ENCODE results near the gene MMS22L. TPM values are rescaled to one million over a fixed set of nuclear protein-coding genes. Genes with fewer than 3 reads are reported as not detected.

Gene MMS22L
- total and polyA plus RNA-seq, 2 of the 13 experiments (the other 11 are each of a cell fraction or from before 2014, with no cell fraction given), result 6.2 to 32.9 TPM

DNA sequence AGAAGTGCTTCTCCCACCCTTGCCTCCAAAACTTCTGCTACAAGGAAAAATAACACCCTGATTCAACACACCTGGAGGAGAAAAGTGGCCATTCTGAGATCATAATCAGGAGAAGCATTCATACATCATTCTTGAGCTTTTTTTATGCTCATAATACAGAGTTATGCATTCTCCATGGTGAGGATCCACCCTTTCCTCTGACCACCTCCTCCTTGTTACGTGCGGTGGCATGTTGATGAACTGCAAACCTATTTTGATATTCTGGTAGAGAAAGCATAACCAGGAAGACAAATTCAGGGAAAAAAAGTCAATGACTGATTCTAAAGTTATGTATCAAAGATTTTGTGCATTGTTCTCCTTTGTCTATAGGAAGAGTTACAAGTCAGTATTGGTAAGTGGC lies 188.6 kb downstream of the MMS22L start:
- H3K4me1 ChIP-seq (ENCODE audit: insufficient read depth, low read length), result no peaks in the 10 kb centered on the region
- in situ Hi-C loops (cut with HindIII; ENCODE audit: extremely low pct_ligation_motif_present, low pct_unique_long_range_greater_than_20kb) (no loop called here), intact Hi-C loops (cut with micrococcal nuclease; ENCODE audit: unreplicated experiment) (no loop called here)
- no peak for DNase-seq (ENCODE audit: low spot score)
- ATAC-seq, result no peak
- 98% methylated on average over 2 of the region's 2 CpGs for WGBS (ENCODE audit: low lambda C conversion rate)
- H2AFZ ChIP-seq (ENCODE audit: low read length), result no peak overlapping the region
- H3K79me2 ChIP-seq (ENCODE audit: insufficient read depth, low read length), result no peaks in the 10 kb centered on the region
- H3K27me3 ChIP-seq (ENCODE audit: control insufficient read depth in 1 of 2, insufficient read depth in 2 of 2, low read length in 2 of 2), result peaks cover 0 to 2% of the 10 kb centered on the region in 2 experiments; a peak in 3 of 5 replicates
- H3K9ac ChIP-seq (ENCODE audit: insufficient read depth, low read depth, low read length), result no peak overlapping the region
- H3K36me3 ChIP-seq (replicated peaks in 1 of 2; ENCODE audit: control insufficient read depth in 1 of 2, insufficient read depth in 2 of 2, low read length in 2 of 2), result no peaks in the 10 kb centered on the region
- no peak for FAIRE-seq
- TF ChIP-seq AHR (CRISPR knock-in tag; IDR thresholded peaks at IDR 0.05) (no peak), ZNF567 (CRISPR knock-in tag; IDR thresholded peaks at IDR 0.05; ENCODE audit: borderline replicate concordance) (no peak), HOXA7 (CRISPR knock-in tag; IDR thresholded peaks at IDR 0.05) (no peak)
- TF ChIP-seq, protein P1, sequence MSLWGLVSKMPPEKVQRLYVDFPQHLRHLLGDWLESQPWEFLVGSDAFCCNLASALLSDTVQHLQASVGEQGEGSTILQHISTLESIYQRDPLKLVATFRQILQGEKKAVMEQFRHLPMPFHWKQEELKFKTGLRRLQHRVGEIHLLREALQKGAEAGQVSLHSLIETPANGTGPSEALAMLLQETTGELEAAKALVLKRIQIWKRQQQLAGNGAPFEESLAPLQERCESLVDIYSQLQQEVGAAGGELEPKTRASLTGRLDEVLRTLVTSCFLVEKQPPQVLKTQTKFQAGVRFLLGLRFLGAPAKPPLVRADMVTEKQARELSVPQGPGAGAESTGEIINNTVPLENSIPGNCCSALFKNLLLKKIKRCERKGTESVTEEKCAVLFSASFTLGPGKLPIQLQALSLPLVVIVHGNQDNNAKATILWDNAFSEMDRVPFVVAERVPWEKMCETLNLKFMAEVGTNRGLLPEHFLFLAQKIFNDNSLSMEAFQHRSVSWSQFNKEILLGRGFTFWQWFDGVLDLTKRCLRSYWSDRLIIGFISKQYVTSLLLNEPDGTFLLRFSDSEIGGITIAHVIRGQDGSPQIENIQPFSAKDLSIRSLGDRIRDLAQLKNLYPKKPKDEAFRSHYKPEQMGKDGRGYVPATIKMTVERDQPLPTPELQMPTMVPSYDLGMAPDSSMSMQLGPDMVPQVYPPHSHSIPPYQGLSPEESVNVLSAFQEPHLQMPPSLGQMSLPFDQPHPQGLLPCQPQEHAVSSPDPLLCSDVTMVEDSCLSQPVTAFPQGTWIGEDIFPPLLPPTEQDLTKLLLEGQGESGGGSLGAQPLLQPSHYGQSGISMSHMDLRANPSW (CRISPR knock-in tag; IDR thresholded peaks at IDR 0.05; ENCODE audit: borderline replicate concordance), result no peak
- TF ChIP-seq, protein P2, sequence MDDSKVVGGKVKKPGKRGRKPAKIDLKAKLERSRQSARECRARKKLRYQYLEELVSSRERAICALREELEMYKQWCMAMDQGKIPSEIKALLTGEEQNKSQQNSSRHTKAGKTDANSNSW (CRISPR knock-in tag; IDR thresholded peaks at IDR 0.05; ENCODE audit: borderline replicate concordance), result no peak
- TF ChIP-seq, protein P3, sequence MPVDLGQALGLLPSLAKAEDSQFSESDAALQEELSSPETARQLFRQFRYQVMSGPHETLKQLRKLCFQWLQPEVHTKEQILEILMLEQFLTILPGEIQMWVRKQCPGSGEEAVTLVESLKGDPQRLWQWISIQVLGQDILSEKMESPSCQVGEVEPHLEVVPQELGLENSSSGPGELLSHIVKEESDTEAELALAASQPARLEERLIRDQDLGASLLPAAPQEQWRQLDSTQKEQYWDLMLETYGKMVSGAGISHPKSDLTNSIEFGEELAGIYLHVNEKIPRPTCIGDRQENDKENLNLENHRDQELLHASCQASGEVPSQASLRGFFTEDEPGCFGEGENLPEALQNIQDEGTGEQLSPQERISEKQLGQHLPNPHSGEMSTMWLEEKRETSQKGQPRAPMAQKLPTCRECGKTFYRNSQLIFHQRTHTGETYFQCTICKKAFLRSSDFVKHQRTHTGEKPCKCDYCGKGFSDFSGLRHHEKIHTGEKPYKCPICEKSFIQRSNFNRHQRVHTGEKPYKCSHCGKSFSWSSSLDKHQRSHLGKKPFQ (CRISPR knock-in tag; IDR thresholded peaks at IDR 0.05; ENCODE audit: insufficient replicate concordance), result no peak
- ChIA-PET POLR2A (no interaction called here), CTCF (ENCODE audit: low intra/inter-chr PET ratio, low total read pairs) (no interaction called here)
- H3K4me2 ChIP-seq (ENCODE audit: low read depth, low read length), result no peak overlapping the region
- no TSS peak for BruUV-seq (replicated peaks)
- H4K20me1 ChIP-seq (ENCODE audit: insufficient read depth, low read length), result no peaks in the 10 kb centered on the region
- no peaks in the 10 kb centered on the region for H3K9me3 ChIP-seq (ENCODE audit: low read length)
- H3K27ac ChIP-seq (ENCODE audit: extremely low read length, insufficient read depth, low read length), result no peak overlapping the region
- H3K4me3 ChIP-seq (replicated peaks in 1 of 3; ENCODE audit: insufficient read depth in 1 of 3, low read depth in 2 of 3, low read length in 3 of 3), result no peak overlapping the region

Measured in HepG2 (cell line).